ENCODE data around the gene SLC39A6. TPM values are rescaled to one million over a fixed set of nuclear protein-coding genes. Genes with fewer than 3 reads are reported as not detected.
"Not testable (repeated sequence)": the region's sequence is repeated elsewhere in the genome, so short reads cannot be mapped to it uniquely, and the experiment has no call there.

The SLC39A6 gene
- total and polyA plus RNA-seq, 5 donors from 2014 or later, result 13.7 to 25.9 (median 24.5) TPM

DNA sequence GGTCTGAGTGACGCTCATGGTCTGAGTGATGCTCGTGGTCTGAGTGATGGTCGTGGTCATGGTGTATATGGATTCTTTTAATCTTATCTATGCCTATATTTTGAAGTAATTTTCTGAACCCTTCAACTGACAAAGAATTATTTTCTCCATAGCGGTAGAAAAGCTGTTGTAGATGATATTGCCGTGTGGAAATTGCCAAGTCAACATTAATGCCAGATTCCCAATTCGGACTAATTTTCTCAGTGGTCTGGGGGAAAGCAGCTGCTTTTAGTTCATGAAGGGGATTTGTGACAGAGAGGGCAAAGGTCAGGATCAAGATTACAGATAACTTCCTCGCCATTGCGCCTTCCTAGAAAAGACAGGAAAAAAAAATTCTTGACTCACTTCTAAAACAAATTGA lies 2.5 kb downstream of the SLC39A6 start:
- H3K27me3 ChIP-seq (ENCODE audit: control insufficient read depth, insufficient read depth, low read length), result no peaks in the 10 kb centered on the region
- H3K36me3 Mint-ChIP-seq, result peaks cover 28% of the 10 kb centered on the region
- peaks cover 34 to 53% (median 42%) of the 10 kb centered on the region in 4 donors for H3K4me1 Mint-ChIP-seq
- no peak for ATAC-seq (ENCODE audit: low read depth in 2 of 2)
- no peaks in the 10 kb centered on the region for H3K9me3 Mint-ChIP-seq
- no peaks in the 10 kb centered on the region for H3K9me3 ChIP-seq (ENCODE audit: control insufficient read depth in 2 of 2, low read length in 2 of 2)
- peak overlapping the region; percentile 19 to 87 (median 34) for H3K4me3 Mint-ChIP-seq
- H3K27ac ChIP-seq (ENCODE audit: insufficient read depth, low read length, poor library complexity, severe bottlenecking), result no peak overlapping the region
- H3K36me3 ChIP-seq (ENCODE audit: control insufficient read depth, insufficient read depth, low read length), result peaks cover 17% of the 10 kb centered on the region
- DNase-seq, result no peak
- H3K27me3 Mint-ChIP-seq, result no peaks in the 10 kb centered on the region
- peaks cover 34% of the 10 kb centered on the region for H3K4me1 ChIP-seq (ENCODE audit: control insufficient read depth, insufficient read depth, low read length, poor library complexity, severe bottlenecking)
- peak overlapping the region in 1 of 3 donors; percentile 14 for H3K27ac Mint-ChIP-seq
- no peak overlapping the region for H3K4me3 ChIP-seq (ENCODE audit: low read depth, low read length)

- Mint-ChIP-seq H3K27me3 (no peaks in the 10 kb centered on the region), H3K36me3 (peaks cover 31% of the 10 kb centered on the region), H3K27ac (no peak overlapping the region), H3K9me3 (no peaks in the 10 kb centered on the region), H3K4me1 (peaks cover 30 to 42% (median 36%) of the 10 kb centered on the region in 4 donors), H3K4me3 (peak overlapping the region in 1 of 4 donors; percentile 25)
- Histone ChIP-seq H3K4me1 (ENCODE audit: control insufficient read depth, insufficient read depth, low read length, poor library complexity, severe bottlenecking) (peaks cover 22% of the 10 kb centered on the region), H3K36me3 (ENCODE audit: control insufficient read depth, insufficient read depth, low read length) (peaks cover 26% of the 10 kb centered on the region), H3K9me3 (ENCODE audit: control insufficient read depth in 2 of 2, low read length in 2 of 2) (no peaks in the 10 kb centered on the region), H3K4me3 (ENCODE audit: low read depth, low read length) (no peak overlapping the region), H3K27ac (ENCODE audit: insufficient read depth, low read length, poor library complexity, severe bottlenecking) (no peak overlapping the region), H3K27me3 (ENCODE audit: control insufficient read depth, insufficient read depth, low read length) (no peaks in the 10 kb centered on the region)
- DNase-seq, result no peak
- no peak for ATAC-seq (ENCODE audit: low read depth in 2 of 2)
These were observed 4.3 kb downstream of the SLC39A6 start for GRCh38 chr18:36124841-36125240.

DNA sequence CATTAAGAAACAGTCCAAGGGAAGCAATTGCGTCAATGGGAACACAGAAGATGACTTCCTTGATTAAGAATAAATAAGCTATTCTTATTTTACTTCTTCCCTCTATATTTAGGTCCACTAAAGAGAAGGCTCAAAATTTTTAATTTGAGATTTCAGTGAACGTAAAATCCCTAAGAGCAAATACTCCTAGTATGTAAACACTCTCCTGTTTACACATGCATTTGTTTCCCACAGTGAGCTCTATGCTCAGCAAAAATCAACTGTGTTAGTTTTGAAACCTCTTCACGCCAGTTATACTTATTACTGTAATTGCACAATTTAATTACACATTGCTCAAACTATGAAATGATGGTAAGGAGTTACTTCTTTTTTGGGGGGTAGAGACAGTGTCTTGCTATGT lies 8.8 kb downstream of the SLC39A6 start:
- no peaks in the 10 kb centered on the region for H3K27me3 Mint-ChIP-seq
- peaks cover 56% of the 10 kb centered on the region for H3K36me3 Mint-ChIP-seq
- Histone ChIP-seq H3K27me3 (ENCODE audit: control insufficient read depth, insufficient read depth, low read length) (no peaks in the 10 kb centered on the region), H3K36me3 (ENCODE audit: control insufficient read depth, insufficient read depth, low read length) (peaks cover 38% of the 10 kb centered on the region), H3K9me3 (ENCODE audit: control insufficient read depth in 2 of 2, low read length in 2 of 2) (no peaks in the 10 kb centered on the region), H3K27ac (ENCODE audit: insufficient read depth, low read length, poor library complexity, severe bottlenecking) (no peak overlapping the region), H3K4me1 (ENCODE audit: control insufficient read depth, insufficient read depth, low read length, poor library complexity, severe bottlenecking) (peaks cover under 1% of the 10 kb centered on the region), H3K4me3 (ENCODE audit: low read depth, low read length) (no peak overlapping the region)
- DNase-seq (no peak), ATAC-seq (ENCODE audit: low read depth in 2 of 2) (no peak)
- peaks cover 7 to 16% (median 9%) of the 10 kb centered on the region in 4 donors for H3K4me1 Mint-ChIP-seq
- no peak overlapping the region for H3K27ac Mint-ChIP-seq
- H3K9me3 Mint-ChIP-seq, result no peaks in the 10 kb centered on the region
- no peak overlapping the region for H3K4me3 Mint-ChIP-seq

- not testable (repeated sequence) for H3K4me1 ChIP-seq (ENCODE audit: control insufficient read depth, insufficient read depth, low read length, poor library complexity, severe bottlenecking); H3K27me3 Mint-ChIP-seq; DNase-seq; H3K4me3 ChIP-seq (ENCODE audit: low read depth, low read length); H3K27ac ChIP-seq (ENCODE audit: insufficient read depth, low read length, poor library complexity, severe bottlenecking); H3K4me1 Mint-ChIP-seq; H3K9me3 Mint-ChIP-seq; H3K9me3 ChIP-seq (ENCODE audit: control insufficient read depth in 2 of 2, low read length in 2 of 2); ATAC-seq (ENCODE audit: low read depth in 2 of 2); H3K4me3 Mint-ChIP-seq; H3K27me3 ChIP-seq (ENCODE audit: control insufficient read depth, insufficient read depth, low read length)
- peaks cover 51% of the 10 kb centered on the region for H3K36me3 ChIP-seq (ENCODE audit: control insufficient read depth, insufficient read depth, low read length)
- Mint-ChIP-seq H3K36me3 (peaks cover 52% of the 10 kb centered on the region), H3K27ac (peak overlapping the region in 1 of 3 donors; percentile 44)
These were observed 12.4 kb downstream of the SLC39A6 start for GRCh38 chr18:36116771-36117170.

DNA sequence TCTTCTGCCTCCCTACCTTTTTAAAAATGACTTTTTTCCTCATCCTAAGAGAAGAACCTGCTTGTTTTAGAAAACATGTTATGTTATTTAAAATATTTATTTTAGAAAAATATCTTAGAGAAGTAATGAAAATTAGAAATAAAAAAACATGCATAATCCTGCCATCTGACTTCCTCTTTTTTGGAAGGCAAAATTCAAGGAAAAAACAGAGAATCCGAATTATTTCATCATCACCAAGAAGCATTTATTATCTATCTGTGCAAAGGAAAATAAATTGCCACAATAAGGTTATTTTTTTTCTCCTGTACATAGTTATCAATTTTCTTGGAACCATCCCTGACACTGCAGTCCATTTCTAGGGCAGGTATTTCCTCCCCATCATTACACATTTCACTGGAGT lies 14.4 kb downstream of the SLC39A6 start:
- Histone ChIP-seq H3K27me3 (ENCODE audit: control insufficient read depth, insufficient read depth, low read length) (no peaks in the 10 kb centered on the region), H3K9me3 (ENCODE audit: control insufficient read depth in 2 of 2, low read length in 2 of 2) (no peaks in the 10 kb centered on the region), H3K4me1 (ENCODE audit: control insufficient read depth, insufficient read depth, low read length, poor library complexity, severe bottlenecking) (no peaks in the 10 kb centered on the region), H3K4me3 (ENCODE audit: low read depth, low read length) (no peak overlapping the region), H3K27ac (ENCODE audit: insufficient read depth, low read length, poor library complexity, severe bottlenecking) (no peak overlapping the region), H3K36me3 (ENCODE audit: control insufficient read depth, insufficient read depth, low read length) (peaks cover 53% of the 10 kb centered on the region)
- ATAC-seq (ENCODE audit: low read depth in 2 of 2) (no peak), DNase-seq (no peak)
- Mint-ChIP-seq H3K9me3 (no peaks in the 10 kb centered on the region), H3K4me3 (no peak overlapping the region), H3K27me3 (no peaks in the 10 kb centered on the region), H3K27ac (no peak overlapping the region), H3K36me3 (peaks cover 51% of the 10 kb centered on the region), H3K4me1 (no peaks in the 10 kb centered on the region)

GRCh38 chr18:36114251-36114650 lies 14.9 kb downstream of the SLC39A6 start:
- Mint-ChIP-seq H3K9me3 (no peaks in the 10 kb centered on the region), H3K4me3 (no peak overlapping the region), H3K27ac (no peak overlapping the region), H3K4me1 (no peaks in the 10 kb centered on the region), H3K36me3 (peaks cover 53% of the 10 kb centered on the region), H3K27me3 (no peaks in the 10 kb centered on the region)
- no peaks in the 10 kb centered on the region for H3K9me3 ChIP-seq (ENCODE audit: control insufficient read depth in 2 of 2, low read length in 2 of 2)
- DNase-seq (no peak), ATAC-seq (ENCODE audit: low read depth in 2 of 2) (no peak)
- H3K27ac ChIP-seq (ENCODE audit: insufficient read depth, low read length, poor library complexity, severe bottlenecking), result no peak overlapping the region
- no peaks in the 10 kb centered on the region for H3K4me1 ChIP-seq (ENCODE audit: control insufficient read depth, insufficient read depth, low read length, poor library complexity, severe bottlenecking)
- no peaks in the 10 kb centered on the region for H3K27me3 ChIP-seq (ENCODE audit: control insufficient read depth, insufficient read depth, low read length)
- H3K4me3 ChIP-seq (ENCODE audit: low read depth, low read length), result no peak overlapping the region
- peaks cover 50% of the 10 kb centered on the region for H3K36me3 ChIP-seq (ENCODE audit: control insufficient read depth, insufficient read depth, low read length)

DNA sequence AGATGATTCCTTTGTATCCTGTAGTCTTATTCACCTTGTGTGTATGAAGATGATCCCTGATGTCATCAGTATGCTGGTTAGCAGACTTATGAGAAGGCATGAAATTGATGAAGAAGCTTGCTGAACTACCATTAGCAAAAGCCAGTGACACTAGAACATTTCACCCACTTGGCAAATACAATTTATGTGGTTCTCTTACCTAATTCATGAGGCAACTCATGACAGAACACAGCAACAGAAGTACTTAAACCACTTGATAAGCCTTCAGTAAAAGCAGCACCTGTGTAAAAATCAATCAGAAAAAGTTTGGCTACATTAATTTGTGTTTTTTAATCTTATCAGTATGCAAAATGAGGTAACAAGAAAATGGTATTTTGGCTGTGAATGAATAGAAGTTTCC lies 16.8 kb downstream of the SLC39A6 start:
- ATAC-seq (ENCODE audit: low read depth in 2 of 2), result no peak
- no peak overlapping the region for H3K4me3 Mint-ChIP-seq
- Histone ChIP-seq H3K9me3 (ENCODE audit: control insufficient read depth in 2 of 2, low read length in 2 of 2) (no peaks in the 10 kb centered on the region), H3K27me3 (ENCODE audit: control insufficient read depth, insufficient read depth, low read length) (no peaks in the 10 kb centered on the region), H3K4me1 (ENCODE audit: control insufficient read depth, insufficient read depth, low read length, poor library complexity, severe bottlenecking) (no peaks in the 10 kb centered on the region), H3K27ac (ENCODE audit: insufficient read depth, low read length, poor library complexity, severe bottlenecking) (no peak overlapping the region), H3K4me3 (ENCODE audit: low read depth, low read length) (no peak overlapping the region), H3K36me3 (ENCODE audit: control insufficient read depth, insufficient read depth, low read length) (peaks cover 51% of the 10 kb centered on the region)
- no peak overlapping the region for H3K27ac Mint-ChIP-seq
- H3K27me3 Mint-ChIP-seq, result no peaks in the 10 kb centered on the region
- H3K36me3 Mint-ChIP-seq, result peaks cover 44% of the 10 kb centered on the region
- H3K4me1 Mint-ChIP-seq, result no peaks in the 10 kb centered on the region
- no peaks in the 10 kb centered on the region for H3K9me3 Mint-ChIP-seq
- no peak for DNase-seq

DNA sequence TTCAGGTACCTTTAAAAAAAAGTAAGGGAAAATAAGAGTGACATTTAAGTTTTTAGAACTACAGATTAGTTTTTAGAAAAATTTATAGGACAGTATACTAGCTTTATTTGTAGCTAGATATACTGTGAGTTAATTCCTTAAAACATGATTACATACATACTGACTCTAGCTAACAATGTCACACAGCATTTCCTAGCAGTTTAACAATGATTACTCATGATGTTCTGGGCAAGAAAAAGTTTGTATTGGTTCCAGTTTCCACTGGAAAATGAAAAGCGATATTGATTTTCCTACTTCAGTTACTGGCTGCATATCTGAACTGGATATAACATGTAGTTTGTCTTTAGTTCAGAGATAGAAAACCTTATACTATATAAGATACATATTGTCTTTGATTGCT lies 19.4 kb downstream of the SLC39A6 start:
- no peak overlapping the region for H3K4me3 Mint-ChIP-seq
- ATAC-seq (ENCODE audit: low read depth in 2 of 2), result no peak
- Histone ChIP-seq H3K36me3 (ENCODE audit: control insufficient read depth, insufficient read depth, low read length) (peaks cover 41% of the 10 kb centered on the region), H3K4me3 (ENCODE audit: low read depth, low read length) (no peak overlapping the region), H3K4me1 (ENCODE audit: control insufficient read depth, insufficient read depth, low read length, poor library complexity, severe bottlenecking) (no peaks in the 10 kb centered on the region), H3K27ac (ENCODE audit: insufficient read depth, low read length, poor library complexity, severe bottlenecking) (no peak overlapping the region), H3K27me3 (ENCODE audit: control insufficient read depth, insufficient read depth, low read length) (no peaks in the 10 kb centered on the region), H3K9me3 (ENCODE audit: control insufficient read depth in 2 of 2, low read length in 2 of 2) (no peaks in the 10 kb centered on the region)
- H3K4me1 Mint-ChIP-seq, result peaks cover 0 to 4% (median 0%) of the 10 kb centered on the region in 4 donors
- DNase-seq, result no peak
- no peaks in the 10 kb centered on the region for H3K9me3 Mint-ChIP-seq
- peaks cover 28% of the 10 kb centered on the region for H3K36me3 Mint-ChIP-seq
- H3K27me3 Mint-ChIP-seq, result no peaks in the 10 kb centered on the region
- no peak overlapping the region for H3K27ac Mint-ChIP-seq
